Right lobe of liver (tissue), 6 donors: ENCODE data around the gene LONP2. TPM values are rescaled to one million over a fixed set of nuclear protein-coding genes. Genes with fewer than 3 reads are reported as not detected.
"Not testable (repeated sequence)": the region's sequence is repeated elsewhere in the genome, so short reads cannot be mapped to it uniquely, and the experiment has no call there.

Experiments used
- ATAC-seq, 4 donors: fragments of 200-7000 bp; cut with Tn5 transposase; one replicate each; pipeline ENCODE4 v1.9.1; 2020; ENCODE audit warnings: mild to moderate bottlenecking in 4 of 4, moderate library complexity in 4 of 4
- DNase-seq, 3 donors: peaks; one replicate each; pipeline ENCODE4 v3.0.0-alpha.2; 2020
- H3K27ac ChIP-seq, 3 donors: fragments of 200-600 bp; one replicate each; pipeline ENCODE4 v1.8.0; 2022
- H3K27me3 ChIP-seq, 2 donors: fragments of 200-600 bp; one replicate each; pipeline ENCODE4 v1.8.0; 2022
- H3K36me3 ChIP-seq, 4 donors: fragments of 200-600 bp; sonication (generic) in 1 of 4; one replicate each; pipeline versions ENCODE4 v1.5.1 to v1.8.0; 2017 to 2022; ENCODE audit warnings: control low read depth in 1 of 4
- H3K4me1 ChIP-seq, 4 donors: fragments of 200-600 bp; sonication (generic) in 1 of 4; one replicate each; pipeline versions ENCODE4 v1.5.1 to v1.8.0; 2017 to 2022; ENCODE audit warnings: control low read depth in 1 of 4
- H3K4me3 ChIP-seq, 3 donors: fragments of 200-600 bp; one replicate each; pipeline ENCODE4 v1.8.0; 2022
- H3K9me3 ChIP-seq, 4 donors: fragments of 200-600 bp; sonication (generic) in 1 of 4; one replicate each; pipeline versions ENCODE4 v1.5.1 to v1.8.0; 2017 to 2022; ENCODE audit warnings: control low read depth in 1 of 4
- POLR2A ChIP-seq: fragments of 450-650 bp; IDR thresholded peaks from one replicate; pipeline ENCODE4 v1.6.1; 2017; ENCODE audit warnings: antibody characterized with exemption, mild to moderate bottlenecking
- WGBS: methylation state at CpG from one replicate; pipeline ENCODE4 v1.1.6; 2018; ENCODE audit warnings: low coverage, low lambda C conversion rate; ENCODE audit not compliant: insufficient coverage; ENCODE audit errors: missing lambda C conversion rate; 5-methylcytosine and 5-hydroxymethylcytosine counted together
- intact Hi-C, 2 donors: fragments of 100-400 bp; cut with DNase I; formaldehyde crosslinking; loops; one replicate each; pipeline versions ENCODE4 v1.11.2 to v1.14.1; 2022
- total RNA-seq, 6 experiments: library from RNA; depleted of rRNA in 2 of 6; stranded (reverse); fragments of >200 nt in 2 of 6; fragmentation: NEBNext Ultra II Directional in 3 of 6; extraction: Animal tissue kit (Norgen Biotek cat#: 25700) in 3 of 6; gene quantifications; one replicate each; pipeline versions ENCODE4 v1.1.0 to v1.2.4, GENCODE V29; 2016 to 2023
- TF ChIP-seq, protein P1 (sequence below), 4 donors: fragments of 200-600 bp in 3 of 4; fragments of 450-650 bp in 1 of 4; IDR thresholded peaks; one replicate each; pipeline versions ENCODE4 v1.5.1 to v1.8.0; 2016 to 2022; ENCODE audit warnings: antibody characterized with exemption in 4 of 4, mild to moderate bottlenecking in 2 of 4
- donor health status: DM: no; HTN: yes; CAD: no.
- donor health status: DM: no; HTN: no; CAD: no.
- donor health status: DM: no; HTN: no; CAD: no.
- donor health status: DM: no; HTN: yes; CAD: no.
- donor health status: DM: no; HTN: yes; CAD: no.

The LONP2 gene
- total RNA-seq, 6 experiments from 2014 or later = 102 to 164 (median 153) TPM

DNA sequence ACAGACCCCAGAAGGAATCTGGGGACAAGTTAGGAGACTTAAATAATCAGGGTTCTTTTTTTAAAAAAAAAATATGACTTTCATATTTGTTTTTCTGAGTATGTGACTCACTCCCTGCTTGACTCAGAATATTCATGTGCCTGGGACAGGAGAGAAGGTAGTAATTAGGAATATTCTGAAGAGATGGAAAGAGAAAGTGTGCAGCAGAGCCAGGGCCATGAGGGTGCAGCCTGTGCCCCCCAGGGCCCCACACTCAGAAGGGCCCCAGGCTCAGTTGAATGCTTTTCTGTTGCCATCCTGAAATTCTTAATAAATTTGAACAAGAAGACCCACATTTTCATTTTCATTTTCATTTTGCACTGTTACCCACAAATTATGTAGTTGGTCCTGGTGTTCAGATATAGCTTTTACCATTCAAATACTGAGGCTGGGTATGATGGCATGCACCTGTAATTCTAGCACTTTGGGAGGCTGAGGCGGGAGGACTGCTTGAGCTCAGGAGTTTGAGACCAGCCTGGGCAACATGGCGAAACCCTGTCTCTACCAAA is 11.5 kb upstream of the LONP2 start:
- intact Hi-C loops = no loop called here
- DNase-seq (no peak), ATAC-seq (no peak)
- H3K36me3 ChIP-seq = no peaks in the 10 kb centered on the region
- no peak for TF ChIP-seq POLR2A
- TF ChIP-seq, protein P1, sequence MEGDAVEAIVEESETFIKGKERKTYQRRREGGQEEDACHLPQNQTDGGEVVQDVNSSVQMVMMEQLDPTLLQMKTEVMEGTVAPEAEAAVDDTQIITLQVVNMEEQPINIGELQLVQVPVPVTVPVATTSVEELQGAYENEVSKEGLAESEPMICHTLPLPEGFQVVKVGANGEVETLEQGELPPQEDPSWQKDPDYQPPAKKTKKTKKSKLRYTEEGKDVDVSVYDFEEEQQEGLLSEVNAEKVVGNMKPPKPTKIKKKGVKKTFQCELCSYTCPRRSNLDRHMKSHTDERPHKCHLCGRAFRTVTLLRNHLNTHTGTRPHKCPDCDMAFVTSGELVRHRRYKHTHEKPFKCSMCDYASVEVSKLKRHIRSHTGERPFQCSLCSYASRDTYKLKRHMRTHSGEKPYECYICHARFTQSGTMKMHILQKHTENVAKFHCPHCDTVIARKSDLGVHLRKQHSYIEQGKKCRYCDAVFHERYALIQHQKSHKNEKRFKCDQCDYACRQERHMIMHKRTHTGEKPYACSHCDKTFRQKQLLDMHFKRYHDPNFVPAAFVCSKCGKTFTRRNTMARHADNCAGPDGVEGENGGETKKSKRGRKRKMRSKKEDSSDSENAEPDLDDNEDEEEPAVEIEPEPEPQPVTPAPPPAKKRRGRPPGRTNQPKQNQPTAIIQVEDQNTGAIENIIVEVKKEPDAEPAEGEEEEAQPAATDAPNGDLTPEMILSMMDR (IDR thresholded peaks at IDR 0.05) = no peak
- no peak overlapping the region for H3K4me3 ChIP-seq
- H3K27me3 ChIP-seq = no peaks in the 10 kb centered on the region
- no peak overlapping the region for H3K27ac ChIP-seq
- WGBS = 83% methylated on average over 2 of the region's 2 CpGs
- no peaks in the 10 kb centered on the region for H3K9me3 ChIP-seq
- H3K4me1 ChIP-seq = peaks cover 0 to 50% (median 10%) of the 10 kb centered on the region in 4 donors

DNA sequence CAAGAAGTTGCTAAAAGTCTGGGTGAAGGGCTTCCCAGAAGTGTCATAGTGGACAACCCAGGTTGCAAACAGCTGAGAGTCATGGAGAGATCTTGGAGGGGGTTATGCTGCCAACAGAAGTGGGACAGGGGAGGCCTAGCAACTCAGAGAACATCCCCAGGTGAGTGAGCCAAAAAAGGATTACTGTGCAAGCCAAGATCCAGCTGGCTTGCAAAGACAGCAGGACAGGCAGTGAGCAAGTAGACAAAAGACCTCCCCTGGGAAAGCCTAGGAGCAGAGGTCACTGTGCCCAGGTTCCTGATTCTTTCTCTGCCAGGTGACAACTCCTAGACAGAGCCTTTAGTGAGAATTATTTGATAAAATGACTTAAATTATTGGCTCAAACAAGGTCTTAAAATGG is 9.5 kb upstream of the LONP2 start:
- ATAC-seq (peak; percentile 58 to 81 (median 78)), DNase-seq (peak in 2 of 3 donors; percentile 61 to 84)
- Histone ChIP-seq H3K4me1 (peaks cover 0 to 50% (median 10%) of the 10 kb centered on the region in 4 donors), H3K27ac (peak overlapping the region; percentile 73 to 85 (median 78)), H3K9me3 (no peaks in the 10 kb centered on the region), H3K36me3 (no peaks in the 10 kb centered on the region), H3K4me3 (no peak overlapping the region), H3K27me3 (no peaks in the 10 kb centered on the region)
- intact Hi-C loops = no loop called here
- no peak for TF ChIP-seq POLR2A

DNA sequence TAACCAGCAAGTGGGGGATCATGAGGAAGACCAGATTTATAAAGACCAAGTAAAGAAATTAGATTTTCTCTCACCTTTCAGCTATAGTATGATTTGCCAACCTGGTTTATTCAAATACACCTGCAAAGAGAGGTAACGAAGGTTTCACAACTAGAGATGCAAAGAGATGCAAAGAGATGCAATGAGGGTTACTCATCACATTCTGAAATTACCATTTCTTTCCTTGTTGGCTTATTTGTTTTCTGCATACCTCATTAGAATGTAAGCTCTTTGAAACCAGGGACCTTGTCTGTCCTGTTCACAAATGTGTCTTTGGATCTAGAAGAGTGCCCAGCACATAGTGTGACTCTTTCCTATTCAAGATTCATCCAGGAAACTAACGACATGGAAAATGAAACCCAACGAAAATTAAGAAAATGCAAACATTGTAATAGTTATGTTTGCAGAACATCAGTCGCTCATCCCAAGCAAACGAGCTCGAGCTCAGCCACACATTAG is 9.0 kb upstream of the LONP2 start:
- H3K36me3 ChIP-seq = no peaks in the 10 kb centered on the region
- no peaks in the 10 kb centered on the region for H3K27me3 ChIP-seq
- H3K27ac ChIP-seq = peak overlapping the region; percentile 73 to 85 (median 78)
- DNase-seq = no peak
- H3K4me3 ChIP-seq = peak overlapping the region in 1 of 3 donors; percentile 19
- 16% methylated on average over 6 of the region's 6 CpGs for WGBS
- no peaks in the 10 kb centered on the region for H3K9me3 ChIP-seq
- peaks cover 0 to 46% (median 10%) of the 10 kb centered on the region in 4 donors for H3K4me1 ChIP-seq
- no peak for TF ChIP-seq POLR2A
- TF ChIP-seq, protein P1 (IDR thresholded peaks at IDR 0.05) = no peak
- intact Hi-C loops = no loop called here
- ATAC-seq = peak in 2 of 4 donors; percentile 1 to 17

DNA sequence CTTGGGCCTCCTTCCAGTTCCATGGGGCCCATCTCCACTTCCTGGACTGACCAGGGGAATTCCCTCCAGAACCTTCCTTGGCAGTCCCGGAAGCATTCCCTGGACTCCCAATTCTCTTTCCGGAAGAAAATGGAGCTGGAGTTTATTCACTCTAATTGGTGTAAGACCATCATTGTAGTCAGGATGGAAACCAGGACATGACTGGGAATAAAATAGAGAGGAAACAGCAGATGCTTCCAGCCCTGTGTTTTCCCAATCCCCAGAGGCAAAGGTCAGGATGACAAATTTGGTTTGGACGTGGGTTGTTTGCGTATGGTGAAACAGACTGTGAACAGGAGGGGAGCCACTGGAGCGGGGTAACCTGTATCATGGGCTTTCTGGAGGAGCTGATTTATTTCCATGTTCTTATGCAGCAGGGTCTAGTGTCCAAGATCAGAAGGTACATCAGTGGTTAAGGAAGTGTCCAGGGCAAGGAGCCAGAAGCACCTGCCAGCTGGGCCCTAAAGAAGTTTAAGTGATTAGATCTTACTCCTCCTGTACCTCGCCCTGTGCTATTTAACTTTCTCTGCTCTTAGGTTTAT is 8.5 kb upstream of the LONP2 start:
- intact Hi-C loops = no loop called here
- peak; percentile 43 to 85 (median 67) for DNase-seq
- Histone ChIP-seq H3K27ac (peak overlapping the region; percentile 73 to 85 (median 78)), H3K4me1 (peaks cover 0 to 45% (median 10%) of the 10 kb centered on the region in 4 donors), H3K36me3 (no peaks in the 10 kb centered on the region), H3K9me3 (no peaks in the 10 kb centered on the region), H3K27me3 (no peaks in the 10 kb centered on the region), H3K4me3 (peak overlapping the region in 1 of 3 donors; percentile 19)
- ATAC-seq = peak; percentile 82 to 90 (median 86)
- peak; percentile 68 for TF ChIP-seq POLR2A
- TF ChIP-seq, protein P1 (IDR thresholded peaks at IDR 0.05) = no peak
- WGBS = 47% methylated on average over 6 of the region's 6 CpGs

DNA sequence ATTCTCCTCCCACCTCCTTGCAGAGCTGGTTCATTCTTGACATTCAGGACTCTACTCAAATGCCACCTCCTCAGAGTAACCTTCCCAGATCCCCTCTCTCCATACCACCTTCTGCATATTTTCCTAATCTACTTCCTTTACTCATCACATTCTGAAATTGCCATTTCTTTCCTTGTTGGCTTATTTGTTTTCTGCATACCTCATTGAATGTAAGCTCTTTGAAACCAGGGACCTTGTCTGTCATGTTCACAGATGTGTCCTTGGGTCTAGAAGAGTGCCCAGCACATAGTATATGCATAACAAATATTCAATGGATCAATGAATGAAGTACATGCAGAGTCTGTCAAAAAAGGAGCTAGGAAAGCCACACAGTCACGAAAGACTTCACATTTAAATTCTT is 7.8 kb upstream of the LONP2 start:
- no peak for TF ChIP-seq POLR2A
- TF ChIP-seq, protein P1 (IDR thresholded peaks at IDR 0.05) = no peak
- no peak overlapping the region for H3K4me3 ChIP-seq
- intact Hi-C loops = no loop called here
- ATAC-seq = no peak
- no peaks in the 10 kb centered on the region for H3K9me3 ChIP-seq
- H3K27ac ChIP-seq = peak overlapping the region; percentile 73 to 85 (median 78)
- 88% methylated on average over 1 of the region's 1 CpG for WGBS
- H3K36me3 ChIP-seq = no peaks in the 10 kb centered on the region
- peaks cover 0 to 45% (median 10%) of the 10 kb centered on the region in 4 donors for H3K4me1 ChIP-seq
- no peaks in the 10 kb centered on the region for H3K27me3 ChIP-seq
- no peak for DNase-seq

DNA sequence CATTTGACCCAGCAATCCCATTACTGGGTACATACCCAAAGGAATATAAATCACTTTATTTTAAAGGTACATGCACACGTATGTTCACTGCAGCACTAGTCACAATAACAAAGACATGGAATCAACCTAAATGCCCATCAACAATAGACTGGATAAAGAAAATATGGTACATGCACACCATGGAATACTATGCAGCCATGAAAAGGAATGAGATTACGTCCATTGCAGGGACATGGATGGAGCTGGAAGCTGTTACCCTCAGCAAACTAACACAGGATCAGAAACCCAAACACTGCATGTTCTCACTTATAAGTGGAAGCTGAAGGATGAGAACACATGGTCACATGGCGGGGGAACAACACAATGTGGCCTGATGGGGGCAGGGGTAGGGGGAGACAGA is 4.0 kb upstream of the LONP2 start:
- 96% methylated on average over 3 of the region's 3 CpGs for WGBS
- ATAC-seq, DNase-seq, H3K9me3 ChIP-seq, H3K27me3 ChIP-seq, intact Hi-C loops, H3K27ac ChIP-seq, H3K36me3 ChIP-seq, H3K4me3 ChIP-seq: not testable (repeated sequence)
- H3K4me1 ChIP-seq = peaks cover 0 to 29% (median 7%) of the 10 kb centered on the region in 4 donors
